GM21423 (cell line): ENCODE data around the gene ANKRD60.

Experiments
- ATAC-seq: cut with Tn5 transposase; IDR thresholded peaks from one replicate; pipeline ENCODE4 v1.9.1; 2021; ENCODE audit warnings: mild to moderate bottlenecking, moderate library complexity; ENCODE audit not compliant: unreplicated experiment

The ANKRD60 gene

GRCh38 chr20:58194175-58194791 lies 34.2 kb downstream of the ANKRD60 start:
- no peak for ATAC-seq

GRCh38 chr20:58192567-58192966 lies 35.9 kb downstream of the ANKRD60 start:
- ATAC-seq, result no peak

- no peak for ATAC-seq
Observed at GRCh38 chr20:58192065-58192464, 36.4 kb downstream of the ANKRD60 start.

- no peak for ATAC-seq
Observed at GRCh38 chr20:58188527-58188926, 39.9 kb downstream of the ANKRD60 start.

GRCh38 chr20:58184984-58185383 lies 43.5 kb downstream of the ANKRD60 start:
- no peak for ATAC-seq

GRCh38 chr20:58184063-58184462 lies 44.4 kb downstream of the ANKRD60 start:
- ATAC-seq, result no peak

- no peak for ATAC-seq
Observed at GRCh38 chr20:58182521-58183140, 45.8 kb downstream of the ANKRD60 start.

- ATAC-seq, result no peak
Observed at GRCh38 chr20:58179432-58180099, 48.9 kb downstream of the ANKRD60 start.

GRCh38 chr20:58179083-58179431 lies 49.4 kb downstream of the ANKRD60 start:
- ATAC-seq, result no peak

- no peak for ATAC-seq
Observed at GRCh38 chr20:58177799-58178198, 50.7 kb downstream of the ANKRD60 start.

GRCh38 chr20:58175836-58176235 lies 52.6 kb downstream of the ANKRD60 start:
- no peak for ATAC-seq

GRCh38 chr20:58175425-58175824 lies 53.0 kb downstream of the ANKRD60 start:
- ATAC-seq, result no peak

- ATAC-seq, result no peak
Observed at GRCh38 chr20:58174708-58175280, 53.7 kb downstream of the ANKRD60 start.

GRCh38 chr20:58173930-58174707 lies 54.3 kb downstream of the ANKRD60 start:
- no peak for ATAC-seq

- no peak for ATAC-seq
Observed at GRCh38 chr20:58173091-58173490, 55.4 kb downstream of the ANKRD60 start.

GRCh38 chr20:58171796-58172425 lies 56.5 kb downstream of the ANKRD60 start:
- no peak for ATAC-seq

- no peak for ATAC-seq
Observed at GRCh38 chr20:58169450-58169849, 59.0 kb downstream of the ANKRD60 start.

- ATAC-seq, result no peak
Observed at GRCh38 chr20:58168843-58169242, 59.6 kb downstream of the ANKRD60 start.

GRCh38 chr20:58167759-58168158 lies 60.7 kb downstream of the ANKRD60 start:
- no peak for ATAC-seq
